HG03558 (cell line): Measurements from ENCODE around the gene NKX1-1.
"Not testable (repeated sequence)": the region's sequence is repeated elsewhere in the genome, so short reads cannot be mapped to it uniquely, and the experiment has no call there.

Experiments used
- ATAC-seq: cut with Tn5 transposase; IDR thresholded peaks from one replicate; pipeline ENCODE4 v1.9.1; 2021; ENCODE audit warnings: moderate number of reproducible peaks; ENCODE audit not compliant: unreplicated experiment; ENCODE audit errors: extremely low read depth

The NKX1-1 gene

DNA sequence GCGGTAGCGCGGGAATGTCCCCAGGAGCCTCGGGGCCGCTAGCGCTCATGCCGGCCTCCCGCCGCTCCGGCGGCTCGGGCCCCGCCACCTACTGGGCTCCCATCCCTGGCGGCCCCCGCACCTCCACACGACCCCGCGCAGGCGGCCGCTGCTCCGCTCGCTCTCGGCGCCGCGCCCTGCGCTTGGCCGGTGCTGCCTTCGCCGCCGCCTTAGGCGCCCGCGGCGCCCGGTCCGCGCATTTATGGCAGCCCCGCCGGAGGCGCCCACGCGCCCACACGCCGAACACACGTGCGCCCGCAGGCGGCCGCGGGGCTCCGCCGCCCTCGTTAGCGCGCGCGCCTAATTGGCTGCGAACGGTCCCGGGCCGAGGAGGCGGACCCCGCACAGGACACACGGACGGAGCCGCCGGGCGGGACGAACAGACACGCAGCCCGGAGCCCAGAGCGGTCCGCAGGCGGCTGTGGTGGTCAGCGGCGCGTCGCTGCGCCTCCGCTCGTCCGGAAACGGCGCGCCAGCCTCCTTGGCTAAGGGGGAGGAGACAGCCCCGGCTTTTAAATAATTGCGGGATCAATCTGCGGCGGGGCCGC lies at the start of gene NKX1-1:
TSS of gene NKX1-1 (minus strand) at position 49 of the 587 bp plus-strand sequence. CDS start at position 49, 0 bp downstream.
- no peak for ATAC-seq

DNA sequence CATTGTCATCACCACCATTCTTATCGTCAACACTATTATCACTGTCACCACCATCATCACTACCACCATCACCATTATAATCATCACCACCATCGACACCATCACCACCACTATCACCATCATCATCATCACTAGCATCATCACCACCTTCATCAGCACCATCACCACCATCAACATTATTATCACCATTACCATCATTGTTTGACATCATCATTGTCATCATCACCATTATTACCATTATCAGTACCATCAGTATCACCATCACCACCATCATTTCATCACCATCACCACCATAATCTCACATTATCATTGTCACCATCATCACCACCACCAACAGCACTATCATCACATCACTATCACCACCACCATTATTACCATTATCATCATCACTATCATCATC lies 47.5 kb upstream of the NKX1-1 start:
- no peak for ATAC-seq

- no peak for ATAC-seq
Observed at GRCh38 chr4:1452431-1453051, 46.3 kb upstream of the NKX1-1 start.

DNA sequence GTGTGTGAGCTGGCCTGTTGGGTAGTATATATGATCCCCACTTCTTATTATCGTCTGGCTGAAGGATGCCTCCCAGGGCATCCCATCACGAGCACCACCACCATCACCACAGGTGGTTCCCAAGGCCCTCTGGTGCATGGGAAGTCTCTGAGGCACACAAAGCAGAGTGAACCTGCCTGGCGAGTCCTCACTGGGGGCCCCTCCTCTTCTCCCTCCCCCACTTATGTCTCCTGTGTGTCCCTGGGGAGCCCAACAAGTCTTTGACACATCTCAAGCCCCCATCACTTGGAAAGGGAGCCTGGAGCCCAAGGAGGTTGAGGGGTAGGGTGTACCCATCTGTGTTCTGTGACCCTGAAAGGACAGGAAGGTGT lies 45.5 kb upstream of the NKX1-1 start:
- ATAC-seq, result no peak

DNA sequence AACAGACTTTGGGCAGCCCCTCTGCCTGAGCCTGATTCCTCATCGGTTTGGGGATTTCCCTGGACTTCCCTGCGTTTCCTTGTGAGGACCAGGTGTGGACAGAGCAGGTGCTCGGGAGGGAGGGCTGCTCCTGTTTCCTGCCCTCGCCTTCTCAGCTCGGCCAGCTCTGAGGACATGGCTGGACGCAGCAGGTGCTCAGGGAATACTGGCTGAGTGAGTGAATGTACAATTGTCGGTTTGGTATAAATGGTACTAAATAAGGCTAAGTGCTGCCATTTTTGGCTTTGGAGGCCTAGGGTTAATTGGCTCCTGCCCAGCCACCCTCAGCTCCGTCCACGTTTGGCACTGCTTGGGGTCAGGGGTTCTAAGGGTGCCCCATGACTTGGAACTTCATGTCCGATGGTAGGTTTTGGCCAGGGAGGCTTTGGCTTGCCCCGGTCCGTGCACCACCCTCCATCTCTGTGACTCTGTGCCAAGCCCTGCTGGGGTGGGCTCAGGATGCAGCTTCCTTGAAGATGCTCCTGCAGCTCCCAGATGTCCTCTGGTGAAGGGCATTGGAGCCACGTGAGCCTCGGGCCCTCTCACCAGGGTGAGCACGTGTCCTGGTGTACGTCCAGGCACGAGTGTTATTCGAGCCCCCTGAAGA lies 45.0 kb upstream of the NKX1-1 start:
- no peak for ATAC-seq

- no peak for ATAC-seq
Observed at GRCh38 chr4:1449833-1450741, 43.8 kb upstream of the NKX1-1 start.

- ATAC-seq, result no peak
Observed at GRCh38 chr4:1449475-1449832, 43.2 kb upstream of the NKX1-1 start.

GRCh38 chr4:1448589-1449420 lies 42.6 kb upstream of the NKX1-1 start:
- ATAC-seq, result no peak

GRCh38 chr4:1447676-1448588 lies 41.7 kb upstream of the NKX1-1 start:
- no peak for ATAC-seq

GRCh38 chr4:1446502-1447386 lies 40.5 kb upstream of the NKX1-1 start:
- ATAC-seq, result no peak

- no peak for ATAC-seq
Observed at GRCh38 chr4:1445716-1446445, 39.6 kb upstream of the NKX1-1 start.

GRCh38 chr4:1443688-1444172 lies 37.5 kb upstream of the NKX1-1 start:
- not testable (repeated sequence) for ATAC-seq

GRCh38 chr4:1427010-1427409 lies 20.8 kb upstream of the NKX1-1 start:
- ATAC-seq, result no peak

DNA sequence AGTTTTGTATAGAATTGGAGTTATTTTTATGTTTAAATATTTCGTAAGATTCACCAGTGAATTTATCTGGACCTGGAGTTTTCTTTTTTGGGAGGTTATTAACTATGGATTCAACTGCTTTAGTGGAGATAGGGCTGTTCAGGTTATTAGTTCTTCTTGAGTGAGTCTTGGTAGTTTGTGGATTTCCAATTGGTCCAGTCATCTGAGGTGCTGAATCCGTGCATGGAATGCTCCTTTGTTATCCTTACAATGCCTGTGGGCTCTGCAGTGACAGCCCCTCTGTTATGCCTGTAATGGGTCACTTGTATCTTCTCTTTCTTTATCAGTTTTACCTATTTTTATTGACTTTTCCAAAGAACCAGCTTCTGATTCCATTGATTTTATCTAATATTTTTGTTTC lies 15.4 kb upstream of the NKX1-1 start:
- ATAC-seq, result no peak

- ATAC-seq, result no peak
Observed at GRCh38 chr4:1419708-1420107, 13.5 kb upstream of the NKX1-1 start.

- ATAC-seq, result no peak
Observed at GRCh38 chr4:1418494-1419285, 12.4 kb upstream of the NKX1-1 start.
